ENCODE results near the gene MAB21L4.

The MAB21L4 gene

DNA sequence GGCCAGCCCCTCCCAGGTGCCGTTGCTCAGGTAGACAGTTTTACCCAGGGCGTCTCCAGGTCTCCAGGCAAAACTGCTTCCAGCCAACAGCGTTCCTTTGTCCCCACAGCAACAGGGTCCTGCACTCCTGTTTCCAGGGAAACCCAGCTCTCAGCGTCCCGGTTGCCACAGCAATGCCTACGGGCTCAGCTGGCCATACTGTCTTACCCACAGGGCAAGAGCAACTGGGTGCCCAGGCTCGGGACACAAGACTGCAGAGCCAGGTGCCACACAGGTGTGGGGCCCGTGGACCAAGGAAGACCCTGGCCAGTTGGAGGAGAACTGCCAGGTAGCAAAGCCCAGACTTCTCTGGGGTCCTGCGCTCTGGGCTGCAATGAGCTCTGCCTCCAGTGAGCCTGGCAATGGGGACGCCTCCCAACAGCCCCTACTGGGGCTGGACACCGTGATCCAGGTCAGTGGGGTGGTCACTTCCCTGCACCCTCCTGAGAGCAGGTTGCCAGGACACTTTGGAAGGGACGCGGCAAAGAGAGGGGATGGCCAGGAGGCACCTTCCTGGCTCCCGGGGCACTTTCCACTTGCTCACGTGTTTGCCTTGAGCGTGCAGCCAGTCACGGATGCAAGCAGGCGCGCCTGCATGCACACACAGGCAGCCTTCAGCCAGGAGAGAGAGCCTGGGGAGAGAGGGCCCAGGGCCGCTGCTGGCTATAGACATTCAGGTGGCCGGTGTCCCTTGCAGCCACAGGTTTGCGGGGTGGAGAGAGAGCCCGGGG lies 10.4 kb upstream of the MAB21L4 start, which contains the start of gene CROCC2:
TSS of gene CROCC2 (plus strand) at position 196 of the 770 bp plus-strand sequence. CDS start at position 374, 178 bp downstream.
- TF ChIP-seq, protein P1, sequence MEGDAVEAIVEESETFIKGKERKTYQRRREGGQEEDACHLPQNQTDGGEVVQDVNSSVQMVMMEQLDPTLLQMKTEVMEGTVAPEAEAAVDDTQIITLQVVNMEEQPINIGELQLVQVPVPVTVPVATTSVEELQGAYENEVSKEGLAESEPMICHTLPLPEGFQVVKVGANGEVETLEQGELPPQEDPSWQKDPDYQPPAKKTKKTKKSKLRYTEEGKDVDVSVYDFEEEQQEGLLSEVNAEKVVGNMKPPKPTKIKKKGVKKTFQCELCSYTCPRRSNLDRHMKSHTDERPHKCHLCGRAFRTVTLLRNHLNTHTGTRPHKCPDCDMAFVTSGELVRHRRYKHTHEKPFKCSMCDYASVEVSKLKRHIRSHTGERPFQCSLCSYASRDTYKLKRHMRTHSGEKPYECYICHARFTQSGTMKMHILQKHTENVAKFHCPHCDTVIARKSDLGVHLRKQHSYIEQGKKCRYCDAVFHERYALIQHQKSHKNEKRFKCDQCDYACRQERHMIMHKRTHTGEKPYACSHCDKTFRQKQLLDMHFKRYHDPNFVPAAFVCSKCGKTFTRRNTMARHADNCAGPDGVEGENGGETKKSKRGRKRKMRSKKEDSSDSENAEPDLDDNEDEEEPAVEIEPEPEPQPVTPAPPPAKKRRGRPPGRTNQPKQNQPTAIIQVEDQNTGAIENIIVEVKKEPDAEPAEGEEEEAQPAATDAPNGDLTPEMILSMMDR (IDR thresholded peaks at IDR 0.05), result no peak
- TF ChIP-seq ZFX (IDR thresholded peaks at IDR 0.05; ENCODE audit: borderline replicate concordance), result no peak
- no peak within 1 kb of the TSS for H3K27ac ChIP-seq

DNA sequence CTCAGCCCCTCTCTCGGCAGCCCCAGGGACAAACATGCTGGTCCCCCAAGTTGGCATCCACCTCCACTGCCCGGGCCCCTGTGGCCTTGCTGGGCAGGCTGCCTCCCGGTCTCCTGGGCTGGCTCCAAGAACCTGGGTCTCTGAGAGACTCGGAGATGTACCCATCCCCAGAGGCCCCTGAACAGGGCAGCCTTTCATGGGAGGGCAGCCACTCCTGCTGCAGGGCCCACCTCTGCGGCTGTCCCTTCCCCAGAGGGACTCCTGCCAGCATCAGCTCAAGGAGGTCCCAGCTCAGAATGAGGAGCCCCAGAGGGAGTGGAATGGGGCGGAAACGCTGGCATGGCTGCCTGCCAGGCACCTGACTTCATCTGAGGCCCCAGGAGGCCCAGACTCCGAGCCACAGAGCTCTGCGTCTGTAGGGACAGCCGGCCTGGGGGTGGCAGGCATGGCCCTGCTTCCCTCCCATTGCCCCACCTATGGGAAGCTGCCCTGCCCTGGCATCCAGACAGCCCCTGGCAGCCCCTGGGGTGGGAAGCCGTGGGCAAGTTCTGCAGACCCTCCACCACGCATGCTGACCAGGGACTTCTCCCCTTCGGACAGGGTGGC lies 9.3 kb upstream of the MAB21L4 start:
- TF ChIP-seq ZFX (IDR thresholded peaks at IDR 0.05; ENCODE audit: borderline replicate concordance), result no peak
- TF ChIP-seq, protein P1 (IDR thresholded peaks at IDR 0.05), result no peak
- no peak overlapping the region for H3K27ac ChIP-seq

DNA sequence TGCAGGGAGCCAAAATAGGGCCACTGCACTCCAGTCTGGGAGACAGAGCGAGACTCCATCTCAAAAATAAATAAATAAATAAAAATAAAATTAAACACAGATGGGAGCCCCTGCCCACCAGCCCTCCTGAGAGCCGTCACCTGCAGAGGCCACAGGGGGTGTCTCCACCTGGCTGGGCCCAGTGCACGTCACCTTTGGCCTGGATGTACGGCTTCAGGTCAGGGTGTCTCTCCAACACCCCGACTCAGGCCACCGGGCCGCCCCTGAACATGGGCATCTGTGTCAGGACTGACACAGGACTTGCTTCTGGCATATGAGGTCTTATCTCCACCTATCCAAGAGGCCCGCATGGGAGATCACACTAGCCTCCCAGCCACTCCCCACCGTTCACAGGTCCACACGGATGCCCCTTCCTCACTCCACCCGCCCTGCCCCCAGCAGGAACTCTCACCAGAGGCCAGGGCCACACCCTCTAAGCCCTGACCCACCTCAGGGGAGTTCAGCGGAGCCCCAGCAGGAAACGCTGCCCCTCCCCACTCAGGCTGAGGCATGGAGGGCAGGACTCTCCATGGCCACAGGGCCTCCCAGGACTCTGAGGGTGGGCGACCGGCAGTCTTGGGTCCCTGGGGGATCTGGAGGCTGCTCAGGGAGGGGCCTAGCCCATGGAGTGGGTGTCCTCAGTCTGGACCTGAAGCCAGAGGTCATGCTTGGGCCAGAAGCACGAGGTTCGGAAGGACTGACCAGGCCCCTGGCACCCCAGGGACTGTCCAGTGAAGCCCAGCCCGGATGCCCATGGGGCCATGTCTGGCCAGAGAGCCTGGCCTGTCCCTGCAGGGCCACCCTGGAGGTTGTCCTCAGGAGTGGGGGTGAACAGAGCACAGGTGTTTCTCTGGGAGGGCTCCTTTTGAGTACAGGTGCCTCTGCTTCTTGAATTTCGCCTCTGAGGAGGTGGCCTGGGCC lies 8.5 kb upstream of the MAB21L4 start:
- TF ChIP-seq ZFX (IDR thresholded peaks at IDR 0.05; ENCODE audit: borderline replicate concordance), result no peak
- TF ChIP-seq, protein P1 (IDR thresholded peaks at IDR 0.05), result no peak
- H3K27ac ChIP-seq, result no peak overlapping the region

DNA sequence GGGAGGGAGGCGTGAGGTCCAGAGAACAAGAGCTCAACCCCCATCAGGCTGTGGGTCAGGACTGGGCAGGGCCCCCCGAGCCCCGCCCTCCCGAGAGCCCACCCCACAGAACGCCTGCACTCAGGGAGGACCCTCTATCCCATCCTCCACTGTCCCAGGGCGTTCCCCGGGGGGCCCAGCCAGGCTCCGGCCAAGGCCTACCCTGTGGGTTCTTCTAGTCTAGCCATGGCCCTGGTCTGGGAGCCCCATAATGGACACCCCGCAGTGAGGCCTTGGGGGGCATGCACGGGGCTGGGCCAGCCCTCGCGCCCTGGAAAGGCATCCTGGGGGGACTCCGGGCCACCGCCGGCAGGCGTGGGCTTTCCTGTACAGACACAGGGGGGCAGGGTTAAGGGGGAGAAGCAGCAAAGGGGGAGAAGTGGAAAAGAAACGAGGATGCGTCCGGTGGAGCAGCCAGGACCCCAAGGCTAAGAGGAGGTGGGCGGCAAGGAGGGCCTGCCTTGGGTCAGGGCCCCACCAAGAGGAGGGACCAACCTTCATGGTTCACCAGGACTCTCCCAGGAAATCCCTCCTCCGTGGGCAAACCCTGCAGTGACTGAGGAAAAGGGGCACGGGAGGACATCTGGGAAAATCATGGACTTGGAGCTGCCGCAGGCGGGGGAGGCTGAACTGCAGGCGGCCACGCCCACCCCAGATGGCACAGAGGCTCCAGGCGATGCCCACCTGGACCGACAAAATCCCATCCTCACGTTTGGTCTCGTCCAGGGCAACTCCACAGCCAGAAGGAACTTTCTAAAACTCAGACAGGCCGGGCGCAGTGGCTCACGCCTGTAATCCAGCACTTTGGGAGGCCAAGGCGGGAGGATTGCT lies 7.5 kb upstream of the MAB21L4 start:
- TF ChIP-seq, protein P1 (IDR thresholded peaks at IDR 0.05), result no peak
- TF ChIP-seq ZFX (IDR thresholded peaks at IDR 0.05; ENCODE audit: borderline replicate concordance), result no peak
- no peak overlapping the region for H3K27ac ChIP-seq

DNA sequence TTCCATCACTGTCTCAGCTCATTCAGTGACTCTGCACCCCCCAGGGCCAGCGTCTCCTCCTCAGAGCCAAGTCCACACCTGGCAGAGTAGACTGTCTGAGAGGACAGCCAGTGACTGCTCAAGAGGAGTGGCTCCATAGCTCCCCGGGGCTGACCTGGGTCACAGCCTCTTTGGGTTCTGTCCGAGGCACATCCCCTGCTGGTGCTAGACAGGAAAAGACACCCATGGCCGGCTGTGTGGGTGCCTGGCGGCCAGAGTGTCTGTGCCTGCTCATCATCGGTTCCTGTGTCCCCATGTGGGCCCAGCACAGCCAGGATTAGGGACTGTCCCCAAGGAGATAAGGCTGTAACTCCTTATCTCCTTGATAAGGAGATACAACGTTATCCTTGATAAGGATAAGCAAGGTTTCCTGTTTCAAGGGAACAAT lies 6.7 kb upstream of the MAB21L4 start:
- H3K27ac ChIP-seq, result no peak overlapping the region

More for the DNA sequence above, 6.7 kb upstream of the MAB21L4 start:
- TF ChIP-seq, protein P1 (IDR thresholded peaks at IDR 0.05), result no peak
- TF ChIP-seq ZFX (IDR thresholded peaks at IDR 0.05; ENCODE audit: borderline replicate concordance), result no peak

Data from 22Rv1 (cell line).